Tibial artery (tissue), 4 donors: ENCODE results near the gene TSPAN32.
"Not testable (repeated sequence)": the region's sequence is repeated elsewhere in the genome, so short reads cannot be mapped to it uniquely, and the experiment has no call there.

Source experiments
- DNase-seq, 2 donors: peaks; one replicate each; pipeline ENCODE4 v3.0.0-alpha.2; 2019
- H3K27ac ChIP-seq, 2 donors: fragments of 200-600 bp; sonication (generic) in 1 of 2; 1 replicate in 1 of 2; 2 replicates in 1 of 2; pipeline ENCODE4 v1.5.1; 2018 to 2019; ENCODE audit warnings: mild to moderate bottlenecking in 1 of 2
- H3K27me3 ChIP-seq, 2 donors: fragments of 200-600 bp; sonication (generic) in 1 of 2; one replicate each; pipeline versions ENCODE4 v1.5.1 to v1.6.0; 2016 to 2019
- H3K36me3 ChIP-seq, 3 donors: fragments of 200-600 bp; sonication (generic) in 2 of 3; one replicate each; pipeline ENCODE4 v1.5.1; 2016 to 2019; ENCODE audit warnings: mild to moderate bottlenecking in 2 of 3
- H3K4me1 ChIP-seq, 4 donors: fragments of 200-600 bp; sonication (generic) in 2 of 4; 1 replicate in 3 of 4; 2 replicates in 1 of 4; pipeline ENCODE4 v1.5.1; 2016 to 2019
- H3K4me3 ChIP-seq, 2 donors: fragments of 200-600 bp; sonication (generic) in 1 of 2; 1 replicate in 1 of 2; 2 replicates in 1 of 2; pipeline ENCODE4 v1.5.1; 2018 to 2019; ENCODE audit warnings: mild to moderate bottlenecking in 2 of 2
- H3K9me3 ChIP-seq, 3 donors: fragments of 200-600 bp; sonication (generic) in 1 of 3; one replicate each; pipeline ENCODE4 v1.5.1; 2016 to 2019
- intact Hi-C: fragments of 100-400 bp; cut with DNase I; formaldehyde crosslinking; loops from one replicate; pipeline ENCODE4 v1.15.0; 2023; ENCODE audit warnings: low total_unique reads
- TF ChIP-seq, protein P1 (sequence below), 2 experiments: fragments of 200-600 bp in 1 of 2; fragments of 450-650 bp in 1 of 2; IDR thresholded peaks; one replicate each; pipeline ENCODE4 v1.5.1; 2017 to 2019; ENCODE audit warnings: antibody characterized with exemption in 2 of 2, mild to moderate bottlenecking in 1 of 2, moderate library complexity in 1 of 2

TSPAN32 gene

DNA sequence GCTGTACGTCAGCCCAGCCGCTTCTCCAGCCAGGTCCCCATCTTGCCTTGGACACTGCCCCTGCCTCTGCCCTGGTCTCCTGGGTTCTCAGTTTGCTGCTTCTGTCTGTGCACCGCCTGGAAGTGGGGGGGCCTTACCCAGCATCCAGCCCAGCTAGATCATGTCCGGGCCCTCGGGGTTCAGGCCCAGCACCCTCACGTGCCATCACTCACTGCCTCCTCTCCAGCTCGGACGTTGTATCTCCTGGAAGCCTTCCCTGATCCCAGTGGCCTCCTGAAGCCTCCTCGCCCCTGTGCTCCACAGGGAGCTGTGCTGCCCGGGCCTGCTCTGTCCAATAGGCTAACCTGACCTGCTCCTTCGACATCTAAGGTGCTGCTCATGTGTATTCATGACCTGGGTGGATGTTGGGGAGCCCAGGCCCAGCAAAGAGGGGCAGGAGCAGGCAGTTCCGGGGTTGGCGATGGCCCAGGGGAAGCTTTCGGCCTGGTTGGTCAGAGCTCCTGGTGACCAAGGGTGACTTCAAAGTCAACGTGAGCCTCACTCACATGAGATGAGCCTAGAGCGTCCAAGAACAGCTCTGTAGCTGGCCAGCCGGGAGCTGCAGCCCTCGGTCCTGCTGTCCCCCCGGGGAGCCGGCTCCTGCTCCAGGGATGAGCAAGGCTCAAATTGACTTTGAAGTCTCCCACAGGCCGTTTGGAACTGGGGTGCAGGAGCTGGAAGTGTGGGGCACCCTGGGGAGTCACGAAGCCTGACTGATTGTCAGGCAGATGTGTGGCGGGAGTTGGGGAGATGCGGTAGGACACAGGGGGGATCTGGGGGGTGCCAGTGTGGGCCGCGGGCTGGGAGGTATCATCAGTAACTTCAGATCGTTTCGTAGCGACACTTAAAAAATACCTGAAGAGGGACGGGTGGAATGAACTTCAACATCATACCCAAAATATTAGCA lies 26.2 kb upstream of the TSPAN32 start:
- TF ChIP-seq, protein P1, sequence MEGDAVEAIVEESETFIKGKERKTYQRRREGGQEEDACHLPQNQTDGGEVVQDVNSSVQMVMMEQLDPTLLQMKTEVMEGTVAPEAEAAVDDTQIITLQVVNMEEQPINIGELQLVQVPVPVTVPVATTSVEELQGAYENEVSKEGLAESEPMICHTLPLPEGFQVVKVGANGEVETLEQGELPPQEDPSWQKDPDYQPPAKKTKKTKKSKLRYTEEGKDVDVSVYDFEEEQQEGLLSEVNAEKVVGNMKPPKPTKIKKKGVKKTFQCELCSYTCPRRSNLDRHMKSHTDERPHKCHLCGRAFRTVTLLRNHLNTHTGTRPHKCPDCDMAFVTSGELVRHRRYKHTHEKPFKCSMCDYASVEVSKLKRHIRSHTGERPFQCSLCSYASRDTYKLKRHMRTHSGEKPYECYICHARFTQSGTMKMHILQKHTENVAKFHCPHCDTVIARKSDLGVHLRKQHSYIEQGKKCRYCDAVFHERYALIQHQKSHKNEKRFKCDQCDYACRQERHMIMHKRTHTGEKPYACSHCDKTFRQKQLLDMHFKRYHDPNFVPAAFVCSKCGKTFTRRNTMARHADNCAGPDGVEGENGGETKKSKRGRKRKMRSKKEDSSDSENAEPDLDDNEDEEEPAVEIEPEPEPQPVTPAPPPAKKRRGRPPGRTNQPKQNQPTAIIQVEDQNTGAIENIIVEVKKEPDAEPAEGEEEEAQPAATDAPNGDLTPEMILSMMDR (IDR thresholded peaks at IDR 0.05), result no peak
- DNase-seq, result peak in 1 of 2 donors; percentile 56
- intact Hi-C loops, result no loop called here
- peaks cover 0 to 9% (median 0%) of the 10 kb centered on the region in 3 donors for H3K9me3 ChIP-seq
- H3K4me1 ChIP-seq, result peaks cover 0 to 7% (median under 1%) of the 10 kb centered on the region in 4 donors
- H3K36me3 ChIP-seq, result no peaks in the 10 kb centered on the region
- H3K27ac ChIP-seq, result no peak overlapping the region
- H3K4me3 ChIP-seq, result no peak overlapping the region
- peaks cover 0 to 54% of the 10 kb centered on the region in 2 donors for H3K27me3 ChIP-seq

DNA sequence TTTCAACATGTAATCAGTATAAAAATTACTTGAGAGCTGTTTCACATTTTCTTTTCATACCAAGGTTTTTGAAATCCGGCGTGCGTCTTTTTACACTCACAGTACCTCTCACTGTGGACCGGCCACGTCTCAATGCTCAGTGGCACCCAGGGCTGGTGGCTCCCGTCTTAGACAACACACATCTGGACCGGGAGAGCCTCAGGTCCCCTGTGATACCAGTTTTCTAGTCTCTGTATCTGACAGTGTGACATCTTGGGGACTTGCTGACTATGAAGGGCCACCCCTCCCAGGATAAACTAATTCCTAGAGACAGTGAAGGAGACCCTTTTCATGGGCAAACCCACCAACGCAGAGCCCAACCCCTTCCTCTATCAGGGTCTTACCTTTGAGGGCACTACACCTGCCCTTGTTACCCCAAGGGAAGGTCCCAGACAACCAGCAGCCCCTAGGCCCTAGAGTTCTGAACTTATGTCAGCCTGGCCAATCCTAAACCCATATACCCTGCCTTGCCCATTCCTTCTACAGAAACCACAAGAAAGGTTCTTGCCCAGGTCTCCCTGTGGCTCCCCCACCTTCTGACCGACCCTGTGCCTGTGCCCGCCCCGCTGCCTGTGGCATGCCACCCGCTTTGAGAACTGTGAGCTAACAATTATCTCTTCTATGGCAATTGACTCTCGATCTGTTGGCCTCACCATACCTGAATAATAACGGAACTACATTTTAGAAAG lies 25.4 kb upstream of the TSPAN32 start:
- DNase-seq, result peak in 1 of 2 donors; percentile 20
- intact Hi-C loops, result no loop called here

DNA sequence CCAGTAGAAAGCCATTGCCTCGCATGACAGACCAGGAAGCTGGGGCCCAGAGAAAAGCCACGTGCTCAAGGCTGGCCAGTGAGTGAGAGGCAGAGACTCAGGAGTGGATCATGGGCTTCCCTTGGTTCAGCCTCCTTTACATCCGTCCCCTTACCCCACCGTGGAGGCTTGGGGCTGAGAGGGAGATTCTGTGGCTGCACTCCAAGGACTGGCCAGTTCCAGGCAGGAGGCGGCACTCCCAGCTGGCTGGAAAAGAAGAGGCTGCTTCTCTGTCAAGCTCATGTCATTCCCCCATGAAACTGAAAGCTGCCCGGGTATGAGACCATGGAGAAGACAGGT lies 24.8 kb upstream of the TSPAN32 start:
- DNase-seq, result no peak
- Histone ChIP-seq H3K27me3 (peaks cover 0 to 41% of the 10 kb centered on the region in 2 donors), H3K27ac (no peak overlapping the region)

More for the DNA sequence above, 25.4 kb upstream of the TSPAN32 start:
- no peak overlapping the region for H3K27ac ChIP-seq
- H3K27me3 ChIP-seq, result peaks cover 0 to 46% of the 10 kb centered on the region in 2 donors
- H3K4me1 ChIP-seq, result no peaks in the 10 kb centered on the region
- H3K36me3 ChIP-seq, result no peaks in the 10 kb centered on the region
- H3K9me3 ChIP-seq, result peaks cover 0 to 14% (median 0%) of the 10 kb centered on the region in 3 donors
- TF ChIP-seq, protein P1 (IDR thresholded peaks at IDR 0.05), result no peak
- H3K4me3 ChIP-seq, result no peak overlapping the region

DNA sequence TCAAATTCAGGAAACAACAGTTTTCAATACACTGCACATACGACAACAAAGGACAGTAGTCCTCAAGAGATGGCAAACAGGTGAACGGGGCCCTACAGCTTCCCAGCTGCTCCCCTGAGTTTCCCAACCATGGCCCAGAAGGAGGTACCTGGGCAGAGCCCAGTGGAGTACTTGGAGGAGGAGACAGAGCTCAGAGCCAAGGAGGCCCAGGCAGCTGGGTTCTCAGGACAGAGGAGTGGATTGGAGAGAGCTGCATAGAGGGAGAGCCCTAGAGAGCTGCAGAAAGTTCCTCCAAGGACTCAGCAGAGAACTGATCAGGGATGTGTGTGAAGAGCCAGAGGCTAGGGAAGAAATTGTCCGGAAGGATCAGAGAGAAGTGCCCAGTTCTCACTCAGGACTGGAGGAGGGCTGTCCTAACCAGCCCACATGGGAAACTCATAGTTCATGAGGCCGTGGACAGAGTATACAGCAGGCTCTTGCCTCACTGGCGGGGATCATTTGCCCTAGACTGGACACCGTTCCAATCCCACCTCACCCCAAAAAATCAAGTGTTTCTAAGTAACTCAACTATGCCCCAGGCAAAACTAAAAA lies 23.8 kb upstream of the TSPAN32 start:
- H3K27ac ChIP-seq, result no peak overlapping the region
- no peak overlapping the region for H3K4me3 ChIP-seq
- peaks cover 0 to 30% of the 10 kb centered on the region in 2 donors for H3K27me3 ChIP-seq
- peaks cover 0 to 18% (median 0%) of the 10 kb centered on the region in 3 donors for H3K9me3 ChIP-seq
- H3K4me1 ChIP-seq, result no peaks in the 10 kb centered on the region
- intact Hi-C loops, result no loop called here
- no peaks in the 10 kb centered on the region for H3K36me3 ChIP-seq
- no peak for DNase-seq
- TF ChIP-seq, protein P1 (IDR thresholded peaks at IDR 0.05), result no peak

More for the DNA sequence above, 24.8 kb upstream of the TSPAN32 start:
- TF ChIP-seq, protein P1 (IDR thresholded peaks at IDR 0.05), result no peak
- H3K9me3 ChIP-seq, result peaks cover 0 to 14% (median 0%) of the 10 kb centered on the region in 3 donors
- H3K4me1 ChIP-seq, result no peaks in the 10 kb centered on the region
- no peak overlapping the region for H3K4me3 ChIP-seq
- H3K36me3 ChIP-seq, result no peaks in the 10 kb centered on the region
- intact Hi-C loops, result no loop called here

DNA sequence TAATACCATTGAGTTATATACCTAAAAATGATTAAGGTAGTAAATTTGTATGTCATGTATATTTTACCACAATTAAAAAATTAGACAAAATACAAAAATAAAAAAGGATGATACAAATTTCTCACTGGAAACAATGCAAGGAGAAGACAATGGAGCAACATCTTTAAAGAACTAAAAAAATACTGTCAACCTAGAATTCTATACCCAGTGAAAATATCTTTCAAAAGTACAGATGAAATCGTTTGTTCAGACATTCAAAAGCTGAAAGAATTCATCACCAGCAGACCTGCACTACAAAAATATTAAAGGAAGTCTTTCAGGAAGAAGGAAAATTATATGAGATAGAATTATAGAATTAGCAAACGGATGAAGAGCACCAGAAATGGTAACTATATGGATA lies 21.6 kb upstream of the TSPAN32 start:
- Histone ChIP-seq H3K4me3 (no peak overlapping the region), H3K9me3 (peaks cover 0 to 22% (median 0%) of the 10 kb centered on the region in 3 donors), H3K27ac (no peak overlapping the region), H3K27me3 (peaks cover 0 to 24% of the 10 kb centered on the region in 2 donors), H3K4me1 (no peaks in the 10 kb centered on the region), H3K36me3 (no peaks in the 10 kb centered on the region)
- intact Hi-C loops, result no loop called here
- TF ChIP-seq, protein P1 (IDR thresholded peaks at IDR 0.05), result no peak
- DNase-seq, result no peak

DNA sequence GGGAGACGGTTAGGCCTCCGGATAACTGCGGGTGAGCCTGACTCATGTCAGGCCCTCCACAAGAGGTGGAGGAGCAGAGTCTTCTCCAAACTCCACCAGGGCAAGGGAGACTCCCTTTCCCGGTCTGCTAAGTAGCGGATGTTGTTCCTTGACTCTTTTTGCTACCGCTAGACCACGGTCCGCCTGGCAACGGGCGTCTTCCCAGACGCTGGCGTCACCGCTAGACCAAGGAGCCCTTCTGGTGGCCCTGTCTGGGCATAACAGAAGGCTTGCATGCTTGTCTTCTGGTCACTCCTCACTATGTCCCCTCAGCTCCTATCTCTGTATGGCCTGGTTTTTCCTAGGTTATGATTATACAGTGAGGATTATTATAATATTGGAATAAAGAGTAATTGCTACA lies 15.5 kb upstream of the TSPAN32 start:
- H3K4me3 ChIP-seq, intact Hi-C loops, H3K36me3 ChIP-seq, H3K9me3 ChIP-seq, H3K27ac ChIP-seq, H3K4me1 ChIP-seq, DNase-seq: not testable (repeated sequence)
- peaks cover 0 to 36% of the 10 kb centered on the region in 2 donors for H3K27me3 ChIP-seq
